Stimulated activated CD4-positive, alpha-beta T cell treated with anti-CD3 and anti-CD28 coated beads, Interleukin-4, amount 100 ng/mL, for 1 hour (primary cell): ENCODE data around the gene APOL4.

ENCODE experiments used
- DNase-seq: peaks from one replicate; pipeline ENCODE4 v3.0.0-alpha.2; 2020

APOL4 gene

GRCh38 chr22:36151006-36151595 lies 50.5 kb downstream of the APOL4 start:
- no peak for DNase-seq

GRCh38 chr22:36149441-36149840 lies 52.2 kb downstream of the APOL4 start:
- DNase-seq: no peak

GRCh38 chr22:36148411-36148810 lies 53.2 kb downstream of the APOL4 start:
- no peak for DNase-seq

- no peak for DNase-seq
Observed at GRCh38 chr22:36147196-36147791, 54.3 kb downstream of the APOL4 start.

GRCh38 chr22:36145881-36146280 lies 55.7 kb downstream of the APOL4 start:
- no peak for DNase-seq

- no peak for DNase-seq
Observed at GRCh38 chr22:36144886-36145541, 56.6 kb downstream of the APOL4 start.

GRCh38 chr22:36143956-36144355 lies 57.7 kb downstream of the APOL4 start:
- DNase-seq: no peak

- DNase-seq: no peak
Observed at GRCh38 chr22:36143066-36143815, 58.4 kb downstream of the APOL4 start.

GRCh38 chr22:36141481-36141880 lies 60.1 kb downstream of the APOL4 start:
- no peak for DNase-seq
